Gastroesophageal sphincter (tissue), 3 donors: ENCODE results near the gene ENOX1.

ENCODE experiments used
- CTCF ChIP-seq, 4 experiments: fragments of 200-600 bp in 2 of 4; fragments of 450-650 bp in 2 of 4; sonication (generic) in 1 of 4; IDR thresholded peaks; one replicate each; pipeline ENCODE4 v1.5.1; 2017 to 2019; ENCODE audit warnings: antibody characterized with exemption in 4 of 4, mild to moderate bottlenecking in 2 of 4, moderate library complexity in 2 of 4
- EP300 ChIP-seq: sonication (generic); formaldehyde crosslinking; IDR thresholded peaks from one replicate; pipeline ENCODE4 v1.6.1; 2017; ENCODE audit warnings: antibody characterized with exemption, mild to moderate bottlenecking
- POLR2A ChIP-seq, 2 donors: fragments of 450-650 bp; IDR thresholded peaks; one replicate each; pipeline ENCODE4 v1.6.1; 2017; ENCODE audit warnings: antibody characterized with exemption in 2 of 2, mild to moderate bottlenecking in 2 of 2, moderate library complexity in 1 of 2
- POLR2AphosphoS5 ChIP-seq: sonication (generic); formaldehyde crosslinking; IDR thresholded peaks from one replicate; pipeline ENCODE4 v1.6.1; 2017; ENCODE audit warnings: antibody characterized with exemption

- TF ChIP-seq CTCF (IDR thresholded peaks at IDR 0.05) (no peak), EP300 (no peak), POLR2A (IDR thresholded peaks at IDR 0.05) (no peak), POLR2AphosphoS5 (no peak)
Observed at GRCh38 chr13:43784496-43784895, 2.3 kb downstream of the ENOX1 start.
